ENCODE data around the gene KCNN4. TPM values are rescaled to one million over a fixed set of nuclear protein-coding genes. Genes with fewer than 3 reads are reported as not detected.

The KCNN4 gene
- 22.8 and 24.8 TPM in 2 replicates for total RNA-seq

DNA sequence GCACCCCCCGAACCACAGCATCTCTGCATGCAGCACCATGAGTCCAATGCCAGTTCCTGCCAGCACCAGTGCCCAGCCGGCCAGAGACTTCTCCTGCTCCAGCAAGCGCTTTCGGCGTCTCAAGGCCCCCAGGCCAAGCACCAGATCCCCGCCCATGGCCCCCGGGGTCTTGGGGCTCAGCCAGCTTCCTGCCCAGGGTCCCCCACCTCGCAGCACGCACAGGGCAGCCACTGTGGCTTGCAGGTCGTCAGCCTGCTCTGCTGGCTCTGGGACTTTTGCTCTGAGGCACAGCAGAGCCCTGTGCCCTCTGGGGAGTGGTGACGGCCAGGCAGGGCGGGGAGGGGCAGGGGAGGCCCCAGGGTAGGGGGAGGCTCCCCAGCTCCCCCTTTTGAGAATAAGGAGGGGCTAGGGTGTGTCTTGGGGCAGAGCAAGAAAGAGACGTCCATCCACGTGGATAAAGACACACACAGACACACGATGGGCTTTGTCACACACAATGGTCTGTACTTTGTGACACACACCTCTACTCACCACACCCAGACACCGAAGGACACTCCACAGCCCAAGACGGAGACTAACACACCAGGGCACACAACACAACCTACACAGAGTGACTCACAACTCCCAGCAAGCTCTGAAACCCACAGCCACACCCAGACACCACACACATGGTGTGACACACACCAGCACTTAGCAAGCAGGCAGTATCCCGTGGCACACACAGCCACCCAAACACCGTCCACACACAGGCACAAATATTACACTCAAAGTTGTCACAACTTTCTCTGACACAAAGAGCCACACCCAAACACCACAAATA lies at the start of gene KCNN4:
Gene KCNN4, minus strand, starts transcription at position 268 of the 820 bp plus-strand sequence. Its CDS starts 112 bp downstream, at position 156.

DNA sequence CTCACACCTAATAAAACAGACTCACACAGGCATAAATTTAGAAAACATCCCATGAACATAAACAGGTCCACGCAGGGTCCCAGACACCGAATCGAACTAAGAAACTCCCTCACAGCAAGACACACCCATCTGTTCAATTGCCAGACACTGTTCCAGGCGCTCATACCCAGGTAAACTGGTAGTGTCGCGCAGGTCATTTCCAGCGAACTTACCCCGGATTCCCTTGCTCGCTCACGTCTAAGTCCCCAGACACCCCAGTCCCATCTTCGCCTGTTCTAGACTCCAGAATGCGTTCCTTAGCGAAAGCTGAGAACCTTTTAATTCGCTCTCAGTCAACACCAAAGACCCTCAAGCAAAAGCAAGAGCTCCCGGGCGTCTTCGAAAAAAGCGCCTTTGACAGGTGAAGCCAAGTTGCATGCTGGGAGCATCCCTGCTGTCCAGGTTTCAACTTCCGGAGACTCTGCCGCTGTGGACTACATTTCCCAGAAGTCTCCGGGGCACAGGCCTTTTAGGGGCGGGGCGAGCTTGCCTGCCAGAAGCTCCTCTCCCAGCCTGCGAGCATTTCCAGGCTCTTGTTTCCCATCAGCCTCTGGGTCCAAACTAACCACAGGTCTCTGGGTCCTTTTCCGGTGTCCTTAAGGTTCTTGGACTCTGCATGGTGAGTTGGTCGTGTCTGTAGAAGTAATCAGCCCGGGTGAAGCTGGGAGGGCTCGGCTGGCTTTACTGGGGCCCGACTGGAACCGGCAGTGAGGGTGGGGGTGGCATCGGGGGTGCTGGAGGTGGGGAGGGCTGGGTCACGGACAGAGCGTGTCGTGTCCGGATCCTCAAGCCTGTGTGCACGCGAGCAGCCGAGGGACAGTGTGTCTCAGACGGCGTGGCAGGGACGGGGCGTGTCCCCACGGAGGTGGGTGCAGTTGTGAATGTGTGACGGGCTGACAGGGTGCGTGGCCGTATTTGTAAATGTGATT lies 46.3 kb upstream of the KCNN4 start, which contains the start of gene ZNF283:
Gene ZNF283, plus strand, starts transcription at position 535 of the 968 bp plus-strand sequence. CDS start 6,184 bp downstream, outside the sequence.

DNA sequence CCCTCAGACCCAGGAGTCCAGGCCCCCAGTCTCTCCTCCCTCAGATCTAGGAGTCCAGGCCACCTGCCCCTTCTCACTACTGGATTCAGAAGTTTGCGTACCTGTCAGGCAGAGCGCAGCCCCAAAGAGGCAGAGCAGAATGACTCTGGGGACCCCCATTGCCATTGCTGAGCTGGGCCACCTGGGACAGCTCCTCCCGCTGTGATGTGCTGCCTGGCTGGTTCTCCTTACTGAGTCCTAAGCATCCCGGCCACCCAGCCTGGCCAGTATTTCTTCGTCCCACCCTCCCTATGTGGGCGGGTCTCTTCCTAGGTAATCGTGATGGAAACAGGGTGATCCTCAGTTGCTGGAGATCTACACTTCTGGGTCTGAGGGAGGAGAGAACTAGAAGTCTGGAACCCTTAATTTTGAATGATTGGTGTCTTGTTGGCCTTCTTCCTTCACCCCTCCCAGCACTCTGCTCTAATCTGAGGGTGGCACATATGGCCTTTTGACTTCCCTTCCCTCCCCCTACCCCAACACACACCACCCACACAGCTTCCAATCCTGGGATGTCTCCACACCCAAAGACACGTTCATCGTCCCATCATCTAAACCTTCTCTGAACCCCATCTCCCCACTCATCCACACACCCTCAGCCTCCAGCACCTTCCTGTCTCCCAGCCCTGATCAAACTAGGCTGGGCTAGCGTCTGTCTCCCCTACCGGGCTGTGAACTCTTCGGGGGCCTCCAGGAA lies 21.6 kb upstream of the KCNN4 start, which contains the start of gene LYPD5:
Gene LYPD5, minus strand, starts transcription at position 232 of the 736 bp plus-strand sequence. Its CDS starts 67 bp downstream, at position 165.

GRCh38 chr19:43754503-43755255 lies 26.1 kb downstream of the KCNN4 start, which contains the start of gene SMG9:
Gene SMG9, minus strand, starts transcription at chr19:43754962. Its CDS starts 4,221 bp downstream, at chr19:43750741.

Other genes with a start within 250 kb of the KCNN4 start
- not detected in 2 replicates for gene ZNF575, start 247.8 kb downstream of the KCNN4 start, total RNA-seq
- 9.6 and 12.1 TPM in 2 replicates for gene XRCC1, start 205.4 kb downstream of the KCNN4 start, total RNA-seq
- gene PINLYP, start 205.2 kb downstream of the KCNN4 start, total RNA-seq, result 0.64 and 4.1 TPM in 2 replicates
- 14.1 and 18.6 TPM in 2 replicates for gene IRGQ, start 184.8 kb downstream of the KCNN4 start, total RNA-seq
- gene ZNF576, start 184.4 kb downstream of the KCNN4 start, total RNA-seq, result 10.8 and 16.2 TPM in 2 replicates
- not detected in 2 replicates for gene SRRM5, start 168.9 kb downstream of the KCNN4 start, total RNA-seq
- 17.1 and 23.1 TPM in 2 replicates for gene ZNF428, start 161.3 kb downstream of the KCNN4 start, total RNA-seq
- 9.6 and 13.3 TPM in 2 replicates for gene CADM4, start 141.1 kb downstream of the KCNN4 start, total RNA-seq
- 28.6 and 292 TPM in 2 replicates for gene PLAUR, start 110.8 kb downstream of the KCNN4 start, total RNA-seq
- not detected in 2 replicates for gene IRGC, start 64.9 kb downstream of the KCNN4 start, total RNA-seq
- gene SMG9, start 26.0 kb downstream of the KCNN4 start, total RNA-seq, result 3.9 and 7.5 TPM in 2 replicates
- gene LYPD5, start 21.5 kb upstream of the KCNN4 start, total RNA-seq, result 1.5 and 2.7 TPM in 2 replicates
- 5.1 and 11.7 TPM in 2 replicates for gene ZNF283, start 46.3 kb upstream of the KCNN4 start, total RNA-seq
- 0.96 and 1.3 TPM in 2 replicates for gene ZNF404, start 103.0 kb upstream of the KCNN4 start, total RNA-seq
- gene ZNF45, start 154.3 kb upstream of the KCNN4 start, total RNA-seq, result 8.4 and 10.7 TPM in 2 replicates
- gene ZNF221, start 170.3 kb upstream of the KCNN4 start, total RNA-seq, result 1.7 and 2.6 TPM in 2 replicates
- 4.0 and 4.6 TPM in 2 replicates for gene ZNF155, start 203.2 kb upstream of the KCNN4 start, total RNA-seq
- gene ZNF230, start 222.0 kb upstream of the KCNN4 start, total RNA-seq, result 1.9 and 2.2 TPM in 2 replicates
- gene ZNF222, start 244.4 kb upstream of the KCNN4 start, total RNA-seq, result 3.4 TPM in 2 replicates